Pancreas (tissue), 10 donors: Measurements from ENCODE around the gene MRAP2. TPM values are rescaled to one million over a fixed set of nuclear protein-coding genes. Genes with fewer than 3 reads are reported as not detected.
"Not testable (repeated sequence)": the region's sequence is repeated elsewhere in the genome, so short reads cannot be mapped to it uniquely, and the experiment has no call there.

ENCODE experiments used
- ATAC-seq, 4 donors: fragments of 200-7000 bp; cut with Tn5 transposase; one replicate each; pipeline versions ENCODE4 v1.8.0 to v1.9.1; 2020; ENCODE audit warnings: mild to moderate bottlenecking in 4 of 4, moderate library complexity in 4 of 4
- DNase-seq, 6 donors: peaks; one replicate each; pipeline ENCODE4 v3.0.0-alpha.2; 2020
- FAIRE-seq: peaks from 2 replicates; lab custom pipeline; 2012; peaks lifted over from hg19 to GRCh38; lab: Jason Lieb, UNC
- H3K27ac ChIP-seq, 4 donors: fragments of 200-600 bp; sonication (generic); 1 replicate in 3 of 4; 2 replicates in 1 of 4; pipeline versions ENCODE4 v1.5.0 to v1.8.0; 2020
- H3K27me3 ChIP-seq, 4 donors: fragments of 200-600 bp; one replicate each; pipeline ENCODE4 v1.8.0; 2021
- H3K36me3 ChIP-seq, 3 donors: fragments of 200-600 bp; sonication (generic) in 1 of 3; one replicate each; pipeline versions ENCODE4 v1.5.0 to v1.8.0; 2020 to 2021
- H3K4me1 ChIP-seq, 3 donors: fragments of 200-600 bp; one replicate each; pipeline ENCODE4 v1.8.0; 2021
- H3K4me3 ChIP-seq, 4 donors: fragments of 200-600 bp; sonication (generic) in 2 of 4; one replicate each; pipeline versions ENCODE4 v1.5.0 to v1.8.0; 2020 to 2021
- H3K9me3 ChIP-seq, 4 donors: fragments of 200-600 bp; one replicate each; pipeline ENCODE4 v1.8.0; 2021
- WGBS, 2 donors: extraction: QIAGEN DNeasy Blood & Tissue Kit; methylation state at CpG; one replicate each; pipeline ENCODE4 v1.1.7; 2013; 5-methylcytosine and 5-hydroxymethylcytosine counted together
- intact Hi-C, 3 donors: fragments of 100-400 bp; cut with DNase I; formaldehyde crosslinking; loops; one replicate each; pipeline versions ENCODE4 v1.11.1 to v1.14.2; 2022
- polyA plus RNA-seq, 2 donors: library from polyadenylated mRNA; stranded (reverse); fragments of 200-250 nt; gene quantifications; one replicate each; pipeline ENCODE4 v1.2.3, GENCODE V29; 2013
- total RNA-seq, 6 donors: library from RNA; stranded (reverse); fragmentation: NEBNext Ultra II Directional in 4 of 6; extraction: Animal tissue kit (Norgen Biotek cat#: 25700) in 4 of 6; gene quantifications; one replicate each; pipeline versions ENCODE4 v1.2.1 to v1.2.4, GENCODE V29; 2021 to 2023
- TF ChIP-seq, protein P1 (sequence below), 4 donors: fragments of 200-600 bp; sonication (generic) in 3 of 4; IDR thresholded peaks; one replicate each; pipeline versions ENCODE4 v1.5.0 to v1.8.0; 2021; ENCODE audit warnings: antibody characterized with exemption in 4 of 4
- donor health status: healthy with polysubstance abuse.
- donor health status: DM: no; HTN: no; CAD: no; lungs with moderate emphysema.
- donor health status: DM: no; HTN: no; CAD: no.
- donor health status: control.
- donor health status: control.
- donor health status: Bipolar disorder and iron deficiency.
- donor health status: DM: yes; HTN: yes; CAD: no.
- donor health status: DM: no; HTN: no; CAD: no.
- donor health status: DM: no; HTN: no; CAD: no.
- donor health status: DM: yes; HTN: yes; CAD: no.

MRAP2 gene
- total and polyA plus RNA-seq, 8 donors = 0.88 to 20.2 (median 2.9) TPM

DNA sequence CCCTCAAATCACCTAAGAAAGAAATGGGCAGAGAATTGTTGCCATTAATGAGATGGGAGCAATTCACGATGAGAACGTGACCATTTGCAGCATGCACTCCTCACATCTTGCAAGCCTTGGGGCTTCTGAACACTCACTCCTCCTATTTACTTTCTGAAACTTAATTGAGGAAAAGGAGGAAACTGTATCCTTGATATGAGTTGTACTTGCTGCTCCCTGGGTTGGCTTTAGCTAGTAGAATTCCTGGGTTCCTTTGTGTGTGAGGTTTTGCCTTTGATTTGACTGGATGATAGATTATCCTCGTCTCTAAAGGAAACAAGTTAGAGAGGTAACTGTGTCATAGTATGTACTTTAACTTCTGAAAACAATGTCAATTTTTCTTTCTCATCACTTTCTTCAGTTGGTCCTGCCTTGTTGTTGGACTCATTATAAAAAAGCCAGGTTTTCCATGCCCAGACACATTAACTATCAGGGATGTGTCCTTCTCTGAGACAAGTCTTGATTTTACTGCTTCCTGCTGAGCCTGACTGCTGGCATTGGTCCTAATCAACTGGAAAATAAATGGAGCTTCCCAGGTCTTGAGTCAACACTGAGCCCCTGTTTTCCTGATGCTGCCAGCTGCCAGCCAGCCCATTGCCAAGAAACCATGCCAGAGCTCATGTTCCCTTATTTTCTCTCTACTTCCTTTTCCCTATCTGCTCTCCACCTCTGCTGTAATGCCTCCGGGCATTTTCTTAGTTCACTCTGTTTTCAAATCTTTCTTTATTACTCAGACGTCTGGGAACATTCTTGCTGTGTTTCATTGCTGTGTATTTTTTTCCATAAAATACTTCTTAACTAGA lies 6.0 kb upstream of the MRAP2 start:
- FAIRE-seq = no peak
- Histone ChIP-seq H3K36me3 (no peaks in the 10 kb centered on the region), H3K4me1 (no peaks in the 10 kb centered on the region), H3K4me3 (no peak overlapping the region), H3K9me3 (no peaks in the 10 kb centered on the region), H3K27ac (peak overlapping the region in 3 of 4 donors; percentile 18 to 69 (median 43)), H3K27me3 (peaks cover 0 to 3% (median 0%) of the 10 kb centered on the region in 4 donors)
- 13 to 16% methylated on average over 5 of the region's 5 CpGs for WGBS, 2 donors
- intact Hi-C loops = no loop called here
- DNase-seq = peak in 4 of 6 donors; percentile 27 to 56 (median 45)
- TF ChIP-seq, protein P1, sequence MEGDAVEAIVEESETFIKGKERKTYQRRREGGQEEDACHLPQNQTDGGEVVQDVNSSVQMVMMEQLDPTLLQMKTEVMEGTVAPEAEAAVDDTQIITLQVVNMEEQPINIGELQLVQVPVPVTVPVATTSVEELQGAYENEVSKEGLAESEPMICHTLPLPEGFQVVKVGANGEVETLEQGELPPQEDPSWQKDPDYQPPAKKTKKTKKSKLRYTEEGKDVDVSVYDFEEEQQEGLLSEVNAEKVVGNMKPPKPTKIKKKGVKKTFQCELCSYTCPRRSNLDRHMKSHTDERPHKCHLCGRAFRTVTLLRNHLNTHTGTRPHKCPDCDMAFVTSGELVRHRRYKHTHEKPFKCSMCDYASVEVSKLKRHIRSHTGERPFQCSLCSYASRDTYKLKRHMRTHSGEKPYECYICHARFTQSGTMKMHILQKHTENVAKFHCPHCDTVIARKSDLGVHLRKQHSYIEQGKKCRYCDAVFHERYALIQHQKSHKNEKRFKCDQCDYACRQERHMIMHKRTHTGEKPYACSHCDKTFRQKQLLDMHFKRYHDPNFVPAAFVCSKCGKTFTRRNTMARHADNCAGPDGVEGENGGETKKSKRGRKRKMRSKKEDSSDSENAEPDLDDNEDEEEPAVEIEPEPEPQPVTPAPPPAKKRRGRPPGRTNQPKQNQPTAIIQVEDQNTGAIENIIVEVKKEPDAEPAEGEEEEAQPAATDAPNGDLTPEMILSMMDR (IDR thresholded peaks at IDR 0.05) = no peak
- peak; percentile 79 to 88 (median 86) for ATAC-seq

DNA sequence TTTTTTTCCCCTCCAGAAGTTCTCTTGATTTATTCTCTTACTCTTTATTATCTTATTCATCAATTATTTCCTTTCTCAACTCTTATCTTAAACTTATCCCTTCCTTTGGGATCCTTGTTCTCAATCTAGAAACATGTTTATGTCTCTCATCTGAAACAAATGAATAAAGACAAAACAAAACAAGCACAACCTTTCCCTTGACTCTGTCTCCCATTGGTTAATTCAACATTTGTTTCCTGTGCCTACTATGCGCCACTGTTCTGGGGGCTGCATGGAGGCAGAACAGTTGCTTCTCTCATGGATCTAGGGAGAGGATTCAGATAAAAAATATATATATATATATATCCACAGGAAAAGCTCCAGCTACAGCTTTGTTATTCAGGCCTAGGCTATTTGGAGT lies 5.2 kb upstream of the MRAP2 start:
- WGBS, 2 donors = 80 to 88% methylated on average over 1 of the region's 1 CpG
- Histone ChIP-seq H3K27me3 (peaks cover 0 to 3% (median 0%) of the 10 kb centered on the region in 4 donors), H3K36me3 (no peaks in the 10 kb centered on the region), H3K4me3 (no peak overlapping the region), H3K27ac (peak overlapping the region in 2 of 4 donors; percentile 43 to 69), H3K4me1 (no peaks in the 10 kb centered on the region), H3K9me3 (no peaks in the 10 kb centered on the region)
- DNase-seq = no peak
- intact Hi-C loops = no loop called here
- TF ChIP-seq, protein P1 (IDR thresholded peaks at IDR 0.05) = no peak
- no peak for FAIRE-seq
- no peak for ATAC-seq

DNA sequence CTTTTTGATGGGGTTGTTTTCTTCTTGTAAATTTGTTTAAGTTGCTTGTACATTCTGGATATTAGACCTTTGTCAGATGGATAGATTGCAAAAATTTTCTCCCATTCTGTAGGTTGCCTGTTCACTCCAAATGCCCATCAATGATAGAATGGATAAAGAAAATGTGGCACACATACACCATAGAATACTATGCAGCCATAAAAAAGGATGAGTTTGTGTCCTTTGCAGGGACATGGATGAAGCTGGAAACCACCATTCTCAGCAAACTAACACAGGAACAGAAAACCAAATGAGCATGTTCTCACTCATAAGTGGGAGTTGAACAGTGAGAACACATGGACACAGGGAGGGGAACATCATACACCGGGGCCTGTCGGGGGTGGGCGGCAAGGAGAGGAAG lies 1.6 kb upstream of the MRAP2 start:
- DNase-seq, ATAC-seq, intact Hi-C loops, H3K27me3 ChIP-seq, FAIRE-seq, H3K4me1 ChIP-seq, H3K36me3 ChIP-seq, H3K4me3 ChIP-seq, H3K9me3 ChIP-seq, H3K27ac ChIP-seq: not testable (repeated sequence)
- WGBS, 2 donors = 90 to 92% methylated on average over 3 of the region's 3 CpGs

DNA sequence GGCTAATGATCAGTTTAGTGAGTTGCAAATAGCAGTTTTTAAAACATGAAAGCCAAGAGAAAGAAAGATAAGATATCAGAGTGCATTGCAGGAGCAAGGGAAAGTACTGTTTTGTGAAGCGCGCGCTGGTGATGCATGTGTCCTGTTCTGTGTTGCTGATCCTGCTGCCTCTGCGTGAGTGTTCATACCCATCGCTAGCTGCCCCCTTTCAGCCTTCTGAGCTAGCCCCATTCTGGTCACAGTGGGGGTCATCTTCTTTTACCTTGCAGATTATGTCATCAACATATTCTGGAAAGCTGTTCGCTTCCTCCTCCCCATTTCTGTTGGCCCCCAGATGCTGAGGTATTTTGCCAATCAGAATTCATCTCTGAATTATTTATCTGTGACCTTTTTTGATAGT lies 1.9 kb downstream of the MRAP2 start:
- TF ChIP-seq, protein P1 (IDR thresholded peaks at IDR 0.05) = no peak
- Histone ChIP-seq H3K27me3 (no peaks in the 10 kb centered on the region), H3K27ac (no peak overlapping the region), H3K4me3 (no peak overlapping the region), H3K36me3 (no peaks in the 10 kb centered on the region), H3K9me3 (no peaks in the 10 kb centered on the region), H3K4me1 (no peaks in the 10 kb centered on the region)
- FAIRE-seq = no peak
- ATAC-seq = no peak
- DNase-seq = no peak
- intact Hi-C loops = no loop called here
- WGBS, 2 donors = 82 to 87% methylated on average over 6 of the region's 6 CpGs

DNA sequence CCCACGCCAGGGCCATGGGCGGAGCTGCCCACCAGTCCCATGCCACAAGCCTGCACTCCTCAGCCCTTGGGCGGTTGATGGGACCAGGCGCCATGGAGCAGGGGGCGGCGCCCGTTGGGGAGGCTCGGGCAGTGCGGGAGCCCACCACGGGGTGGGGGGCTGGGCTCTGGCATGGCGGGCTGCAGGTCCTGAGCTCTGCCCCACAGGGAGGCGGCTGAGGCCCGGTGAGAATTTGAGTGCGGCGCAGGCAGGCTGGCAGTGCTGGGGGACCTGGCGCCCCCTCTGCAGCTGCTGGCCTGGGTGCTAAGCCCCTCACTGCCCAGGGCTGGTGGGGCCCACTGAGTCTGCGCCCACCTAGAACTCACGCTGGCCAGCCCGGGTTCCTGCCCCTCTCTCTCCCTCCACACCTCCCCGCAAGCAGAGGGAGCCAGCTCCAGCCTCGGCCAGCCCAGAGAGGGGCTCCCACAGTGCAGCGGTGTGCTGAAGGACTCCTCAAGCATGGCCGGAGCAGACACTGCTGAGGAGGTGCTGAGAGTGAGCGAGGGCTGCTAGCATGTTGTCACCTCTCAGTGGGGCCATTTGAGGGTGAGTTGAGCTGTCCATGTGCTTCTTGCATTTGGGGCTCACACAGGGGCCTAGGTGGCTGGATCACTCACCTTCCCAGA lies 4.0 kb downstream of the MRAP2 start:
- 87 to 91% methylated on average over 23 to 24 of the region's 24 CpGs for WGBS, 2 donors
- ATAC-seq (no peak), FAIRE-seq (no peak), DNase-seq (peak in 2 of 6 donors; percentile 19 to 60)
- Histone ChIP-seq H3K4me3 (no peak overlapping the region), H3K9me3 (no peaks in the 10 kb centered on the region), H3K27me3 (no peaks in the 10 kb centered on the region), H3K27ac (no peak overlapping the region), H3K36me3 (no peaks in the 10 kb centered on the region), H3K4me1 (no peaks in the 10 kb centered on the region)
- intact Hi-C loops = no loop called here
- TF ChIP-seq, protein P1 (IDR thresholded peaks at IDR 0.05) = no peak
